Stromal cell of bone marrow (primary cell): ENCODE results near the gene ALOX12.
"Not testable (repeated sequence)": the region's sequence is repeated elsewhere in the genome, so short reads cannot be mapped to it uniquely, and the experiment has no call there.

ENCODE experiments used
- DNase-seq: peaks from one replicate; pipeline ENCODE4 v3.0.0-alpha.2; 2012; ENCODE audit warnings: low read depth

ALOX12 gene

GRCh38 chr17:7045492-7046126 is 49.8 kb downstream of the ALOX12 start:
- DNase-seq = peak; percentile 55

DNA sequence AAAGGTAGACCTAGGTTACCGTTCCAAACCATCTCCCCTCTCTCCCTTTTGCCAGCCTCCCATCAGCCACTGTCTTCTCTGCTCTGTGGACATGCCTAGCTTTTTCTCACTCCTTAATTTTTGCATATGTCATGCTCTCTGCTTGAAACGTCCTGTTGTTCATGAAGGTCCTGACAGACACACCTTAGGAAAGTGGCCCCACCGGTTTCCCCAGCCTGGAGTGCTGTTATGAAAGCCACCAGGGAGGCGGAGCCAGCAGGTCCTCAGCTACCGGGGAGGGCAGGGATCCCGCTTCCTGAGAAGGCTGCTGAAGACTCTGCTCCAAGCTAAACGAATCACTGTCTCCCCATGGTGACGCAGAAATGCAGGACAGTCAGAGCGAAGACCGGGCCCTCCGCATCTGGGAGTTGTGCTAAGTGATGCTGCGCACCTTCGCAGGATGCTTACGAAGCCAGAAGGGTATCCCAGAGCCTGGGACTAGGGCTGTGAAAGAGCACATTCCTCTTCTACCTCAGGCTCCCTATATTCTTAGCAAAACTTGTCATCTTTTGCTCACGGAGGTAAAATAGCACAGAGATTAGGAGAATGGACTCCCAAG is 50.4 kb downstream of the ALOX12 start:
- no peak for DNase-seq

DNA sequence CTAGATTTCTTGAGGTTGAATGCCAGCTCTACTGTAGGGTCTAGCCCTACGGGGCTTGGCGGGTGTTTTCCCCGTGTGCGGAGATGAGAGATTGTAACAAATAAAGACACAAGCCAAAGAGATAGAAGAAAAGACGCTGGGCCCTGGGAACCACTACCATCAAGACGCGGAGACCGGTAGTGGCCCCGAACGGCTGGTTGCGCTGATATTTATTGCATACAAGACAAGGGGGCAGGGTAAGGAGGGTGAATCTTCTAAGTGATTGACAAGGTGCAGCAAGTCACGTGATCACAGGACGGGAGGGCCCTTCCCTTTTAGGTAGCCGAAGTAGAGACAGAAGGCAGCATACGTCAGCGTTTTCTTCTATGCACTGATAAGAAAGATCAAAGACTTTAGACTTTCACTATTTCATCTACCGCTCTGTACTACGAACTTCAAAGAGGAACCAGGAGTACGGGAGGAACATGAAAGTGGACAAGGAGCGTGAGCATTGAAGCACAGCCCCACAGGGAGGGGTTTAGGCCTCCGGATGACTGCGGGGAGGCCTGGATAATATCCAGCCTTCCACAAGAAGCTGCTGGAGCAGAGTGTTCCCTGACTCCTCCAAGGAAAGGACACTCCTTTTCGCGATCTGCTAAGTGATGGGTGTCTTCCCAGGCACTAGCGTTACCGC is 51.0 kb downstream of the ALOX12 start:
- not testable (repeated sequence) for DNase-seq

GRCh38 chr17:7047566-7047965 is 51.7 kb downstream of the ALOX12 start:
- no peak for DNase-seq

DNA sequence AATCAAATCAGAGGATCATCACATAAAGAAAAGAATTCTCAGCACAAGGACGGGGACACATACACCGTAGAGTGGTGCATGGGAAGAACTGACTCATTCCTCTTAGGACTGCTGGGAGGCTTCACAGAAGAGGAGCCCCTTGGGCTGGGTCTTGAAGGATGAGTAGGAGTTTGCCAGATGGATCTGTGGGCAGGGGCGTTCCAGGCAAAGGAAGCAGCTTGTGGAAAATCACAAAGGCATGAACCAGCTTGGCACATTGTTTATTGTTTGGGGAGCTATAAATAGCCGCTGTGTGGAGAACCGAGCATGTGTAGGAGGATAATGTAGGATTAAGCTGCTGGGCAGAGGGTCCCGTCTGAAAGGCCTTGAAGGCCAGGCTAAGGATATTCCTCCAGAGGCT is 53.1 kb downstream of the ALOX12 start:
- no peak for DNase-seq

DNA sequence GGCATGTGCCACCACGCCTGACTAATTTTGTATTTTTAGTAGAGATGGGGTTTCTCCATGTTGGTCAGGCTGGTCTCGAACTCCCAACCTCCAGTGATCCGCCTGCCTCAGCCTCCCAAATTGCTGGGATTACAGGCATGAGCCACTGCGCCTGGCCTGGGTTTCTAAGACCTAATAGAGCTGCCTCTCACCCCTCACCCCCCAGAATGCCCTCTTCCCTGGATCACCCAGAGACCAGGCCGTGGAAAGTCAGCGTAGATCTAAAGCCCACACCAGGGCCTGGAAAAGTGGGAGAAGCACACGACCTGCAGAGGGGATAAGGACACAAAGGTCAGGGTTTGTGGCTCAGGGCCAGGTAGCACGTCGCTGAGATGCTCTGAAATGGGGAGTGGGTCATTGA is 54.7 kb downstream of the ALOX12 start:
- not testable (repeated sequence) for DNase-seq

DNA sequence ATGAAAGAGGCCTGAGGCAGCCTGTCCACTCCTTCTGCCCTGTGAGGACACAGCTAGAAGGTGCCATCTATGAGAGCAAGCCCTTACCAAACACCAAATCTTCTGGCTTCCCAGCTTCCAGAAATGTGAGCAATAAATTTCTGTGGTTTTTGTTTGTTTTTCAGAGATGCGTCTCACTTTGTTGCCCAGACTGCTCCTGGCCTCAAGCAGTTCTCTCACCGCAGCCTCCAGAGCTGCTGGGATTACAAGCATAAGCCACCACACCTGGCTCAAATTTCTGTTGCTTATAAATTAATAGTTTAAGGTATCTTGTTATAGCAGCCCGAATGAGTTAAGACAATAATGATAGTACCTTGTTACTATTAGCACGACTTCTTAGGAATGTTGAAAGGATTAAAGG is 60.5 kb downstream of the ALOX12 start:
- DNase-seq = no peak

- DNase-seq = no peak
Measured at GRCh38 chr17:7058831-7059447, 63.1 kb downstream of the ALOX12 start.
